HFFc6 (cell line): Measurements from ENCODE around the gene SCP2. TPM values are rescaled to one million over a fixed set of nuclear protein-coding genes. Genes with fewer than 3 reads are reported as not detected.
A peak's percentile ranks its signal among the peaks of the same experiment; 100 is the strongest.

ENCODE experiments used
- DNase-seq: peaks from one replicate; pipeline ENCODE4 v3.0.0-alpha.2; 2018
- H3K27ac Mint-ChIP-seq: 2 replicates; pipeline ENCODE4 v1.8.0; 2020; ENCODE audit warnings: mild to moderate bottlenecking, mixed read lengths
- H3K27me3 Mint-ChIP-seq: 2 replicates; pipeline ENCODE4 v1.8.0; 2021; ENCODE audit warnings: mild to moderate bottlenecking, moderate library complexity, mixed read lengths; ENCODE audit not compliant: insufficient read depth
- H3K36me3 Mint-ChIP-seq: 2 replicates; pipeline ENCODE4 v1.8.0; 2021; ENCODE audit warnings: low read depth, mixed read lengths
- H3K4me1 Mint-ChIP-seq: 2 replicates; pipeline ENCODE4 v1.8.0; 2020; ENCODE audit warnings: low read depth, mixed read lengths
- H3K4me3 Mint-ChIP-seq: 2 replicates; pipeline ENCODE4 v1.8.0; 2020; ENCODE audit warnings: mild to moderate bottlenecking, moderate library complexity, mixed read lengths
- H3K9me3 Mint-ChIP-seq: 2 replicates; pipeline ENCODE4 v1.8.0; 2020; ENCODE audit warnings: mild to moderate bottlenecking, mixed read lengths
- total RNA-seq, 6 experiments: library from RNA; stranded (reverse); fragmentation: NEBNext Ultra II Directional; extraction: Animal tissue kit (Norgen Biotek cat#: 25700); gene quantifications; 2 replicates in 1 of 6; 3 replicates in 5 of 6; pipeline ENCODE4 v1.2.3, GENCODE V29; 2021
- TF ChIP-seq, protein P1 (sequence below): fragments of 200-600 bp; sonication (generic); IDR thresholded peaks from 2 replicates; pipeline ENCODE4 v1.5.0; 2021; ENCODE audit warnings: antibody characterized with exemption, mild to moderate bottlenecking

Gene SCP2
- total RNA-seq, 6 experiments from 2014 or later, result 122 to 159 (median 156) TPM

- Mint-ChIP-seq H3K9me3 (no peaks in the 10 kb centered on the region), H3K4me3 (no peak overlapping the region), H3K27me3 (no peaks in the 10 kb centered on the region), H3K36me3 (peaks cover 44% of the 10 kb centered on the region), H3K4me1 (peaks cover 32% of the 10 kb centered on the region), H3K27ac (no peak overlapping the region)
- no peak for DNase-seq
- TF ChIP-seq, protein P1, sequence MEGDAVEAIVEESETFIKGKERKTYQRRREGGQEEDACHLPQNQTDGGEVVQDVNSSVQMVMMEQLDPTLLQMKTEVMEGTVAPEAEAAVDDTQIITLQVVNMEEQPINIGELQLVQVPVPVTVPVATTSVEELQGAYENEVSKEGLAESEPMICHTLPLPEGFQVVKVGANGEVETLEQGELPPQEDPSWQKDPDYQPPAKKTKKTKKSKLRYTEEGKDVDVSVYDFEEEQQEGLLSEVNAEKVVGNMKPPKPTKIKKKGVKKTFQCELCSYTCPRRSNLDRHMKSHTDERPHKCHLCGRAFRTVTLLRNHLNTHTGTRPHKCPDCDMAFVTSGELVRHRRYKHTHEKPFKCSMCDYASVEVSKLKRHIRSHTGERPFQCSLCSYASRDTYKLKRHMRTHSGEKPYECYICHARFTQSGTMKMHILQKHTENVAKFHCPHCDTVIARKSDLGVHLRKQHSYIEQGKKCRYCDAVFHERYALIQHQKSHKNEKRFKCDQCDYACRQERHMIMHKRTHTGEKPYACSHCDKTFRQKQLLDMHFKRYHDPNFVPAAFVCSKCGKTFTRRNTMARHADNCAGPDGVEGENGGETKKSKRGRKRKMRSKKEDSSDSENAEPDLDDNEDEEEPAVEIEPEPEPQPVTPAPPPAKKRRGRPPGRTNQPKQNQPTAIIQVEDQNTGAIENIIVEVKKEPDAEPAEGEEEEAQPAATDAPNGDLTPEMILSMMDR, result no peak
Observed at GRCh38 chr1:53038566-53038965, 111.5 kb downstream of the SCP2 start.

GRCh38 chr1:53043271-53043670, 116.2 kb downstream of the SCP2 start:
- Mint-ChIP-seq H3K27ac (peak overlapping the region; percentile 78), H3K27me3 (no peaks in the 10 kb centered on the region), H3K4me3 (peak overlapping the region; percentile 54), H3K36me3 (peaks cover 64% of the 10 kb centered on the region), H3K4me1 (peaks cover 71% of the 10 kb centered on the region), H3K9me3 (peaks cover 5% of the 10 kb centered on the region; the same call in 1 of the 2 replicates)
- DNase-seq, result peak; percentile 74
- TF ChIP-seq, protein P1, result no peak

DNA sequence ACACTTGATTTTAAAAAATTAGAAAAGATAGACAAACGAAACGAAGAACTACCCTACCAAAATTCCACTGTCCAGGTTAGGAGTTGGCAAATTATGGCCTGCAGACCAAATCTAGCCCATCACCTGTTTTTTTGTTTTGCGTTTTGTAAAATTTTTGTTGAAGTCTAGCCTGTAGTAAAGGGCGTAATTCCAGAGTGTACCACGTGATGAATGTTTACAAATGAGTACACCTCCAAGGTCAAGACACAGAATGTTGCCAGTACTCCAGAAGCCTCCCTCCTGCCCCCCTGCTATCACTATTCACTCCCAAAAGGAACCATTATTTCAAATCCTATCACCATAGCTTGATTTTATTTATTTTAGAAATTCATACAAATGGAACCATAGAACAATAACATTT, 117.8 kb downstream of the SCP2 start:
- no peak overlapping the region for H3K4me3 Mint-ChIP-seq

GRCh38 chr1:53046930-53047329, 119.9 kb downstream of the SCP2 start:
- H3K36me3 Mint-ChIP-seq, result peaks cover 37% of the 10 kb centered on the region
- DNase-seq, result peak; percentile 51
- peak overlapping the region; percentile 93 for H3K27ac Mint-ChIP-seq
- no peaks in the 10 kb centered on the region for H3K27me3 Mint-ChIP-seq
- peaks cover 5% of the 10 kb centered on the region; the same call in 1 of the 2 replicates for H3K9me3 Mint-ChIP-seq
- TF ChIP-seq, protein P1, result no peak
- peaks cover 88% of the 10 kb centered on the region for H3K4me1 Mint-ChIP-seq
- peak overlapping the region; percentile 10 for H3K4me3 Mint-ChIP-seq

More for the DNA sequence above, 117.8 kb downstream of the SCP2 start:
- Mint-ChIP-seq H3K27me3 (no peaks in the 10 kb centered on the region), H3K36me3 (peaks cover 49% of the 10 kb centered on the region), H3K4me1 (peaks cover 88% of the 10 kb centered on the region), H3K27ac (no peak overlapping the region), H3K9me3 (peaks cover 5% of the 10 kb centered on the region; the same call in 1 of the 2 replicates)
- TF ChIP-seq, protein P1, result no peak
- no peak for DNase-seq

DNA sequence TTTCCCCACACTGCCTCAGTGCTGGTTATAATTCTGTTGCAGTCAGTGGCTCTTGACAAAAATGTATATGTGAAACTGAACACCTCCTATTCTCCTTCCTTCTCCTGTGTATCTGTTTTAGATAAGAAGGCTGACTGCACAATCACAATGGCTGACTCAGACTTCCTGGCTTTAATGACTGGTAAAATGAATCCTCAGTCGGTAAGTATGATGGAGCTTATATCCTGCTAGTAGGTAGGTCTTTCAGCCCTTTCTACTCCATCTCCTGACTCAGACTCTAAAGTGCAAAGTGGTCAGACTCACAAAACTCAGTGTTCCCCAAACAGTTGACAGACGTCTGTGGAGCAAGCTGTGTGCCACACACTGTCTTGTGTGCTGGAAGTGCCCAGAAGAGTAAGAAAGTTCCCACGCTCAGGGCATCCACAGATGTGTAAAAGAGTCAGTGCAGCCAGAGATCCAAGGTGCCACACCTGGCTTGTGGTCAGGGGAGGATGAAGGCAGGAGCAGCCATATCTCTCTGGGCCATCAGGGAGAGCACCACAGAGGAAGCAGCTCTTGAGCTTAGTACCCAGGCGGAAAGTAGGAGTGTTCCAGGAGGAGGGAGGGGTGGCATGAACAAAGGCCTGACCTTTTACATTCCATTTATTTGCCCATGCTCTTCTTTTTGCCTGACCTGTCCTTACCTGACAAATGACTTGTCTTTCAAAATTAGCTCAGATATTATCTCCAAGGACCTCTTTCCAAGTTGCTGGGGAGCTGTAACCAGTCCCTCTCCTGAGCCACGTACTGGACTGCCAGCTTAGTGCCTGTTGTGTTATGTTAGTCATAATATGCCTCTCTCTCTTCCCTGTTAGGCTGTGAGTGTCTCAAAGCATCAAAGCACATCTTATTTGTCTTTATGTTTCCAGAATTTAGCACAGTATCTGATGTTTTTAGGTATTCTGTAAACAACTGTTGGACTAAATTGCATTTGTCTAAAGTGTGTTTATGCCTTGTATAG, 121.0 kb downstream of the SCP2 start:
- TF ChIP-seq, protein P1, result no peak
- DNase-seq, result peak; percentile 67
- peak overlapping the region; percentile 31 for H3K4me3 Mint-ChIP-seq
- H3K4me1 Mint-ChIP-seq, result peaks cover 76% of the 10 kb centered on the region
- peaks cover 5% of the 10 kb centered on the region; the same call in 1 of the 2 replicates for H3K9me3 Mint-ChIP-seq
- peaks cover 37% of the 10 kb centered on the region for H3K36me3 Mint-ChIP-seq
- H3K27ac Mint-ChIP-seq, result peak overlapping the region; percentile 93
- H3K27me3 Mint-ChIP-seq, result peaks cover 1% of the 10 kb centered on the region; the same call in 1 of the 2 replicates
